Testis (tissue), 2 donors: Measurements from ENCODE around the gene MAN1C1.

Experiments used
- CTCF ChIP-seq, 3 experiments: fragments of 450-650 bp in 2 of 3; fragments of 200-600 bp in 1 of 3; sonication (generic) in 1 of 3; IDR thresholded peaks; one replicate each; pipeline ENCODE4 v1.5.1; 2016 to 2019; ENCODE audit warnings: antibody characterized with exemption in 3 of 3, mild to moderate bottlenecking in 2 of 3, moderate library complexity in 1 of 3
- POLR2A ChIP-seq: fragments of 450-650 bp; IDR thresholded peaks from one replicate; pipeline ENCODE4 v1.6.1; 2017; ENCODE audit warnings: antibody characterized with exemption, mild to moderate bottlenecking, moderate library complexity

GRCh38 chr1:25680701-25681100 is 64.1 kb downstream of the MAN1C1 start:
- no peak for TF ChIP-seq CTCF (IDR thresholded peaks at IDR 0.05)
- TF ChIP-seq POLR2A, result no peak
